ENCODE data around the gene RPSA. TPM values are rescaled to one million over a fixed set of nuclear protein-coding genes. Genes with fewer than 3 reads are reported as not detected.

RPSA gene
- total RNA-seq, 1 experiment from 2014 or later = 2,455 TPM

DNA sequence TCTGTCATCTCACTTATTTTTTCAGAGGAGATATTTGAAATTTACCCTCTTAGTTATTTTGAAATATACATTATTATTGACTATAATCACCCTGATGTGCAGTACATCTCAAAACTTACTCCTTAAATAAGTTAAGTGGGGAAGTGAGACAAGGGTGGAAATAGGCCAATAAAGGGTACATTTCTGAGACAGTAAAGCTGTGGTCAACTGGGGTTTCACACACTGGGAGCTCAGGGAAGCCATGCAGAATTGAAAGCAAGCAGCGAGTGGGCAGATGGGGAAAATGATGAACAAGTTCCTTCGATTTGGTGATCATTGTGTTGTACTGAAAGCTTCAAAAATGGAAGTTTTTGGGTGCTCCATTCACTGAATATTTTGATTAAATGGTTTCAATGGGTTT, 39.4 kb downstream of the RPSA start:
- no peak overlapping the region for H3K27ac Mint-ChIP-seq

DNA sequence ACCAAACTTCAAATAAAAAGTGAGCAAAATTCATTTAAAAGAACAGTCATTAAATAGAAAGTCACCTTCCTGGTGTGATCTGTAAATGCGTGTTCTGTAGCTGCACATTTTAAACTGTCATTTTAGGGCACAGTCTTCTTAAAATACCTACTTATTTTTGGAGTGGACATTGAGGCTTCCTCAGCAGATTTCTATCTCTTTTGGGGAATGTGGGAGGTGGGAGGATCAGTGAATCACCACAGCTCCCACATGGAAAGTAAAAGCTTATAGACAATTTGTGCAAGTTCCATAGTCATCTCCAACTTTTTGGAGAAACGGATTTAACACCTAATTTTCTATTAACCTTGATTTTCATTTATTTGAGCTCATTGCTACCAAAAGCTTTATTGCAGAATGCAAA, 39.9 kb downstream of the RPSA start:
- TF ChIP-seq, protein P1, sequence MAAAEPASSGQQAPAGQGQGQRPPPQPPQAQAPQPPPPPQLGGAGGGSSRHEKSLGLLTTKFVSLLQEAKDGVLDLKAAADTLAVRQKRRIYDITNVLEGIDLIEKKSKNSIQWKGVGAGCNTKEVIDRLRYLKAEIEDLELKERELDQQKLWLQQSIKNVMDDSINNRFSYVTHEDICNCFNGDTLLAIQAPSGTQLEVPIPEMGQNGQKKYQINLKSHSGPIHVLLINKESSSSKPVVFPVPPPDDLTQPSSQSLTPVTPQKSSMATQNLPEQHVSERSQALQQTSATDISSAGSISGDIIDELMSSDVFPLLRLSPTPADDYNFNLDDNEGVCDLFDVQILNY (CRISPR knock-in tag; IDR thresholded peaks at IDR 0.05) = no peak
- TF ChIP-seq IRF2 (CRISPR knock-in tag; IDR thresholded peaks at IDR 0.05; ENCODE audit: borderline replicate concordance, low read depth) = no peak
- TF ChIP-seq, protein P2, sequence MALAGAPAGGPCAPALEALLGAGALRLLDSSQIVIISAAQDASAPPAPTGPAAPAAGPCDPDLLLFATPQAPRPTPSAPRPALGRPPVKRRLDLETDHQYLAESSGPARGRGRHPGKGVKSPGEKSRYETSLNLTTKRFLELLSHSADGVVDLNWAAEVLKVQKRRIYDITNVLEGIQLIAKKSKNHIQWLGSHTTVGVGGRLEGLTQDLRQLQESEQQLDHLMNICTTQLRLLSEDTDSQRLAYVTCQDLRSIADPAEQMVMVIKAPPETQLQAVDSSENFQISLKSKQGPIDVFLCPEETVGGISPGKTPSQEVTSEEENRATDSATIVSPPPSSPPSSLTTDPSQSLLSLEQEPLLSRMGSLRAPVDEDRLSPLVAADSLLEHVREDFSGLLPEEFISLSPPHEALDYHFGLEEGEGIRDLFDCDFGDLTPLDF (CRISPR knock-in tag; IDR thresholded peaks at IDR 0.05) = no peak
- TF ChIP-seq ZNF121 (CRISPR knock-in tag; IDR thresholded peaks at IDR 0.05) = no peak
- TF ChIP-seq MYBL2 (CRISPR knock-in tag; IDR thresholded peaks at IDR 0.05) = no peak
- no peak for TF ChIP-seq GABPB1 (CRISPR knock-in tag; IDR thresholded peaks at IDR 0.05)
- TF ChIP-seq NR3C1 (CRISPR knock-in tag; conservative IDR thresholded peaks at IDR 0.05; ENCODE audit: low read depth) = no peak
- TF ChIP-seq ZNF396 (CRISPR knock-in tag; IDR thresholded peaks at IDR 0.05; ENCODE audit: borderline replicate concordance) = no peak
- Mint-ChIP-seq H3K9me3 (peaks cover 4% of the 10 kb centered on the region), H3K27ac (no peak overlapping the region), H3K27me3 (ENCODE audit: low read depth) (no peaks in the 10 kb centered on the region), H3K36me3 (no peaks in the 10 kb centered on the region), H3K4me1 (peaks cover 12% of the 10 kb centered on the region), H3K4me3 (no peak overlapping the region)
- ChIA-PET CTCF (interaction anchor here (0.8 to 2.9 kb wide), 6 partner anchors 12 to 158 kb away, joined by 3 to 54 read pairs (median 6); partner anchors contain the start of gene MOBP), POLR2A (no interaction called here)
- DNase-seq (ENCODE audit: low spot score) (no peak), ATAC-seq (no peak)

More for the DNA sequence above, 39.4 kb downstream of the RPSA start:
- DNase-seq (ENCODE audit: low spot score) (no peak), ATAC-seq (no peak)
- ChIA-PET POLR2A (no interaction called here), CTCF (interaction anchor here (0.8 to 2.9 kb wide), 5 partner anchors 12 to 158 kb away, joined by 3 to 54 read pairs (median 3); no protein-coding TSS in a partner anchor)
- H3K27me3 Mint-ChIP-seq (ENCODE audit: low read depth) = no peaks in the 10 kb centered on the region
- H3K9me3 Mint-ChIP-seq = peaks cover 2% of the 10 kb centered on the region
- no peaks in the 10 kb centered on the region for H3K36me3 Mint-ChIP-seq
- peaks cover 12% of the 10 kb centered on the region for H3K4me1 Mint-ChIP-seq
- H3K4me3 Mint-ChIP-seq = no peak overlapping the region
- TF ChIP-seq, protein P3, sequence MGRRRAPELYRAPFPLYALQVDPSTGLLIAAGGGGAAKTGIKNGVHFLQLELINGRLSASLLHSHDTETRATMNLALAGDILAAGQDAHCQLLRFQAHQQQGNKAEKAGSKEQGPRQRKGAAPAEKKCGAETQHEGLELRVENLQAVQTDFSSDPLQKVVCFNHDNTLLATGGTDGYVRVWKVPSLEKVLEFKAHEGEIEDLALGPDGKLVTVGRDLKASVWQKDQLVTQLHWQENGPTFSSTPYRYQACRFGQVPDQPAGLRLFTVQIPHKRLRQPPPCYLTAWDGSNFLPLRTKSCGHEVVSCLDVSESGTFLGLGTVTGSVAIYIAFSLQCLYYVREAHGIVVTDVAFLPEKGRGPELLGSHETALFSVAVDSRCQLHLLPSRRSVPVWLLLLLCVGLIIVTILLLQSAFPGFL (CRISPR knock-in tag; IDR thresholded peaks at IDR 0.05; ENCODE audit: borderline replicate concordance) = no peak
- no peak for TF ChIP-seq GRHL2 (CRISPR knock-in tag; IDR thresholded peaks at IDR 0.05; ENCODE audit: insufficient replicate concordance, severe bottlenecking)
- TF ChIP-seq, protein P4, sequence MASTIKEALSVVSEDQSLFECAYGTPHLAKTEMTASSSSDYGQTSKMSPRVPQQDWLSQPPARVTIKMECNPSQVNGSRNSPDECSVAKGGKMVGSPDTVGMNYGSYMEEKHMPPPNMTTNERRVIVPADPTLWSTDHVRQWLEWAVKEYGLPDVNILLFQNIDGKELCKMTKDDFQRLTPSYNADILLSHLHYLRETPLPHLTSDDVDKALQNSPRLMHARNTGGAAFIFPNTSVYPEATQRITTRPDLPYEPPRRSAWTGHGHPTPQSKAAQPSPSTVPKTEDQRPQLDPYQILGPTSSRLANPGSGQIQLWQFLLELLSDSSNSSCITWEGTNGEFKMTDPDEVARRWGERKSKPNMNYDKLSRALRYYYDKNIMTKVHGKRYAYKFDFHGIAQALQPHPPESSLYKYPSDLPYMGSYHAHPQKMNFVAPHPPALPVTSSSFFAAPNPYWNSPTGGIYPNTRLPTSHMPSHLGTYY (CRISPR knock-in tag; IDR thresholded peaks at IDR 0.05) = no peak
- TF ChIP-seq, protein P5, sequence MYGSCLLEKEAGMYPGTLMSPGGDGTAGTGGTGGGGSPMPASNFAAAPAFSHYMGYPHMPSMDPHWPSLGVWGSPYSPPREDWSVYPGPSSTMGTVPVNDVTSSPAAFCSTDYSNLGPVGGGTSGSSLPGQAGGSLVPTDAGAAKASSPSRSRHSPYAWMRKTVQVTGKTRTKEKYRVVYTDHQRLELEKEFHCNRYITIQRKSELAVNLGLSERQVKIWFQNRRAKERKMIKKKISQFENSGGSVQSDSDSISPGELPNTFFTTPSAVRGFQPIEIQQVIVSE (CRISPR knock-in tag; IDR thresholded peaks at IDR 0.05; ENCODE audit: borderline replicate concordance) = no peak
- TF ChIP-seq, protein P2 (CRISPR knock-in tag; IDR thresholded peaks at IDR 0.05) = no peak
- no peak for TF ChIP-seq IRF2 (CRISPR knock-in tag; IDR thresholded peaks at IDR 0.05; ENCODE audit: borderline replicate concordance, low read depth)
- no peak for TF ChIP-seq ZNF396 (CRISPR knock-in tag; IDR thresholded peaks at IDR 0.05; ENCODE audit: borderline replicate concordance)
- TF ChIP-seq ELF4 (CRISPR knock-in tag; IDR thresholded peaks at IDR 0.05; ENCODE audit: low read depth) = no peak
- TF ChIP-seq HMGA2 (CRISPR knock-in tag; IDR thresholded peaks at IDR 0.05) = no peak
- no peak for TF ChIP-seq JAZF1 (CRISPR knock-in tag; IDR thresholded peaks at IDR 0.05)
- TF ChIP-seq GTF2I (CRISPR knock-in tag; conservative IDR thresholded peaks at IDR 0.05) = no peak
- TF ChIP-seq CREB1 (CRISPR knock-in tag; IDR thresholded peaks at IDR 0.05) = no peak
- TF ChIP-seq, protein P6, sequence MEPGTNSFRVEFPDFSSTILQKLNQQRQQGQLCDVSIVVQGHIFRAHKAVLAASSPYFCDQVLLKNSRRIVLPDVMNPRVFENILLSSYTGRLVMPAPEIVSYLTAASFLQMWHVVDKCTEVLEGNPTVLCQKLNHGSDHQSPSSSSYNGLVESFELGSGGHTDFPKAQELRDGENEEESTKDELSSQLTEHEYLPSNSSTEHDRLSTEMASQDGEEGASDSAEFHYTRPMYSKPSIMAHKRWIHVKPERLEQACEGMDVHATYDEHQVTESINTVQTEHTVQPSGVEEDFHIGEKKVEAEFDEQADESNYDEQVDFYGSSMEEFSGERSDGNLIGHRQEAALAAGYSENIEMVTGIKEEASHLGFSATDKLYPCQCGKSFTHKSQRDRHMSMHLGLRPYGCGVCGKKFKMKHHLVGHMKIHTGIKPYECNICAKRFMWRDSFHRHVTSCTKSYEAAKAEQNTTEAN (CRISPR knock-in tag; IDR thresholded peaks at IDR 0.05) = no peak
- TF ChIP-seq, protein P7, sequence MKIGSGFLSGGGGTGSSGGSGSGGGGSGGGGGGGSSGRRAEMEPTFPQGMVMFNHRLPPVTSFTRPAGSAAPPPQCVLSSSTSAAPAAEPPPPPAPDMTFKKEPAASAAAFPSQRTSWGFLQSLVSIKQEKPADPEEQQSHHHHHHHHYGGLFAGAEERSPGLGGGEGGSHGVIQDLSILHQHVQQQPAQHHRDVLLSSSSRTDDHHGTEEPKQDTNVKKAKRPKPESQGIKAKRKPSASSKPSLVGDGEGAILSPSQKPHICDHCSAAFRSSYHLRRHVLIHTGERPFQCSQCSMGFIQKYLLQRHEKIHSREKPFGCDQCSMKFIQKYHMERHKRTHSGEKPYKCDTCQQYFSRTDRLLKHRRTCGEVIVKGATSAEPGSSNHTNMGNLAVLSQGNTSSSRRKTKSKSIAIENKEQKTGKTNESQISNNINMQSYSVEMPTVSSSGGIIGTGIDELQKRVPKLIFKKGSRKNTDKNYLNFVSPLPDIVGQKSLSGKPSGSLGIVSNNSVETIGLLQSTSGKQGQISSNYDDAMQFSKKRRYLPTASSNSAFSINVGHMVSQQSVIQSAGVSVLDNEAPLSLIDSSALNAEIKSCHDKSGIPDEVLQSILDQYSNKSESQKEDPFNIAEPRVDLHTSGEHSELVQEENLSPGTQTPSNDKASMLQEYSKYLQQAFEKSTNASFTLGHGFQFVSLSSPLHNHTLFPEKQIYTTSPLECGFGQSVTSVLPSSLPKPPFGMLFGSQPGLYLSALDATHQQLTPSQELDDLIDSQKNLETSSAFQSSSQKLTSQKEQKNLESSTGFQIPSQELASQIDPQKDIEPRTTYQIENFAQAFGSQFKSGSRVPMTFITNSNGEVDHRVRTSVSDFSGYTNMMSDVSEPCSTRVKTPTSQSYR (CRISPR knock-in tag; IDR thresholded peaks at IDR 0.05) = no peak
- no peak for TF ChIP-seq NR2C2 (CRISPR knock-in tag; IDR thresholded peaks at IDR 0.05)
- no peak for TF ChIP-seq EMX1 (CRISPR knock-in tag; IDR thresholded peaks at IDR 0.05)
- no peak for TF ChIP-seq ETV6 (CRISPR knock-in tag; IDR thresholded peaks at IDR 0.05)
- TF ChIP-seq PRRX2 (CRISPR knock-in tag; IDR thresholded peaks at IDR 0.05) = no peak
- no peak for TF ChIP-seq MYBL2 (CRISPR knock-in tag; IDR thresholded peaks at IDR 0.05)

All from WTC11 (cell line).